Panc1 (cell line): Measurements from ENCODE around the gene POLR2J2. TPM values are rescaled to one million over a fixed set of nuclear protein-coding genes. Genes with fewer than 3 reads are reported as not detected.
"Not testable (repeated sequence)": the region's sequence is repeated elsewhere in the genome, so short reads cannot be mapped to it uniquely, and the experiment has no call there.

Experiments
- ATAC-seq: fragments of 200-7000 bp; cut with Tn5 transposase; 2 replicates; pipeline ENCODE4 v1.9.1; 2020; ENCODE audit warnings: mild to moderate bottlenecking, moderate library complexity
- BruUV-seq: library from RNA; stranded (reverse); fragments of 400-500 nt; replicated peaks from 2 replicates; lab custom pipeline; 2021; lab: Mats Ljungman, UMichigan
- CTCF ChIA-PET: fragments of 300-600 bp; sonication (Branson Sonifier 250); formaldehyde crosslinking; loops from one replicate; lab custom pipeline; 2022; ENCODE audit warnings: antibody characterized with exemption; lab: Charles Lee
- POLR2A ChIA-PET: fragments of 300-600 bp; sonication (Branson Sonifier 250); formaldehyde crosslinking; loops from one replicate; lab custom pipeline; 2022; ENCODE audit warnings: antibody characterized with exemption; lab: Charles Lee
- DNase-seq: peaks from one replicate; pipeline ENCODE4 v3.0.0-alpha.2; 2010; ENCODE audit warnings: low read depth, low spot score
- H3K27ac ChIP-seq: 2 replicates; pipeline ENCODE4 v1.5.1; 2011; ENCODE audit warnings: mild to moderate bottlenecking, low read length, inconsistent platforms
- H3K27me3 ChIP-seq: fragments of 200-500 bp; sonication (Bioruptor generic); 2 replicates; pipeline ENCODE4 v1.6.0; 2014; ENCODE audit warnings: low read length, inconsistent platforms; ENCODE audit not compliant: control insufficient read depth, insufficient read depth
- H3K36me3 ChIP-seq: fragments of 200-500 bp; sonication (Bioruptor generic); 2 replicates; pipeline ENCODE4 v1.5.1; 2014; ENCODE audit warnings: inconsistent platforms, mild to moderate bottlenecking, low read length, moderate library complexity; ENCODE audit not compliant: control insufficient read depth, insufficient read depth
- H3K4me1 ChIP-seq: 2 replicates; pipeline ENCODE4 v1.5.1; 2011; ENCODE audit warnings: inconsistent platforms, mild to moderate bottlenecking, low read length, moderate library complexity; ENCODE audit not compliant: control insufficient read depth, insufficient read depth
- H3K4me3 ChIP-seq, 2 experiments: 2 replicates each; pipeline ENCODE4 v1.5.1; 2011 to 2012; ENCODE audit warnings: low read depth in 2 of 2, low read length in 2 of 2, mild to moderate bottlenecking in 2 of 2, inconsistent platforms in 1 of 2, moderate library complexity in 1 of 2
- H3K9me3 ChIP-seq: fragments of 200-500 bp; sonication (Bioruptor generic); 2 replicates; pipeline ENCODE4 v1.5.1; 2014; ENCODE audit warnings: low read depth, mild to moderate bottlenecking, inconsistent platforms, low read length, moderate library complexity; ENCODE audit not compliant: control insufficient read depth, insufficient read depth
- in situ Hi-C: cut with HindIII; loops from 2 replicates; pipeline ENCODE4 v1.10.0; 2016; ENCODE audit warnings: low sequenced_read_pairs, low pct_unique_long_range_greater_than_20kb
- intact Hi-C: fragments of 100-400 bp; cut with micrococcal nuclease; formaldehyde crosslinking; loops from one replicate; pipeline ENCODE4 v1.10.0; 2022; ENCODE audit not compliant: unreplicated experiment
- total RNA-seq: library from RNA; stranded (reverse); gene quantifications from one replicate; pipeline ENCODE4 v1.2.1, GENCODE V29; 2021; ENCODE audit not compliant: unreplicated experiment

POLR2J2 gene
- total RNA-seq, 1 experiment from 2014 or later, result 10.0 TPM

DNA sequence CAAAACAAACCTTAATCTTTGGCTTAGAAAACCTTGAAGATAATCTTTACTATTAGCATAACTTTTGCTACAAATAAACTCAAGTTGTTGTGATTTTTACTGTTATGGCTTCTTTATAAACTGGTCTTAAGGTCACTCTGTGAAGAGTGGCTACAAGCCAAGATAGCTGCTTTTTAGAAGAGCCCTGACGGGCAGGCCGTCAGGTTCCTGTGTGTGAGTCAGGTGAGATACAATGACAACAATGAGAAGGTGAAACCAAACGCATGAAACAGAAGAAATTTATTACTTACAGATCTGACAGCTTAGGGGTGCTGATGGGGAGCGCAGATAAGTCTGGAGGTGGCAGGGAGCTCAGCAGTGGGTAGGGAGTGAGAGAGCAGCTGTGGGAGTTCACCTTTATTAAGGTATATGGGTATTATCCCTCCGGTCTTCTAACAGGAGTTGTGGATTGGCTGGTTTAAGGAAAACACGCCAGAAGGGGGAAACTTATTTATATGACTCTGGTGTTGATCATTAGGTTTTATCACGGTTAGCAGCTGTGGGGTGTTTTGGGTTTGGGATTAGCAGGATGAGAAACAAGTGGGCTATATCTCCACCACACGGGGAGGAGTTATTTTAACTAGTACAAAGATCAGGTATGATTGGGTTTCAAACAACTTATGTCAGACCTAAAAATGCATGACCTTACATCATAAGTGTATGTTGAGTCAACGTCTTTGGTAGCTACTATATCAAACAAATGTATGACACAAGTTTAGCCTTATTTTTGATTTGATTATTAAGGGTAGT, 27.7 kb upstream of the POLR2J2 start:
- not testable (repeated sequence) for H3K4me3 ChIP-seq, BruUV-seq

GRCh38 chr7:102697642-102698512, 26.4 kb upstream of the POLR2J2 start:
- BruUV-seq, ATAC-seq, CTCF ChIA-PET, DNase-seq, intact Hi-C loops, in situ Hi-C loops, H3K27me3 ChIP-seq, H3K9me3 ChIP-seq, H3K4me1 ChIP-seq, POLR2A ChIA-PET, H3K4me3 ChIP-seq, H3K27ac ChIP-seq, H3K36me3 ChIP-seq: not testable (repeated sequence)

More for the DNA sequence above, 27.7 kb upstream of the POLR2J2 start:
- H3K27ac ChIP-seq, H3K36me3 ChIP-seq, DNase-seq, H3K4me1 ChIP-seq, H3K27me3 ChIP-seq, POLR2A ChIA-PET, ATAC-seq, intact Hi-C loops, H3K9me3 ChIP-seq, in situ Hi-C loops, CTCF ChIA-PET: not testable (repeated sequence)

DNA sequence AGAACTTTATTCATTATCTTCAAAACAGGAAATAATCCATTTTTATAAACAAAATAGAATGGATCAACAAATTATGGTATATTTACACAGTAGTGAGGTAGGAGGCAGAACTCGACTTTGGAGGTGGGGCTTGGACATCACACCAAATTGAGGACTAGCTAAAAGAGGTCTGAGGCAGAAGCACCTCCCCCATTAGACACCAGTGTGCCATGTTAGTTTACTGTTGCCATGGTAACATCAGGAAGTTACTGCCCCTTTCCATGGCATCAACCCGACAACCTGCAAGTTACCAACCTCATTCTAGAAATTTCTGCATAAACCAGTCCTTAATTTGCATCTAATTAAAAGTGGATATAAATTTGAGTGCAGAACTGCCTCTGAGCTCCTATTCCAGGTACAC, 24.5 kb upstream of the POLR2J2 start:
- ATAC-seq, CTCF ChIA-PET, intact Hi-C loops, H3K27me3 ChIP-seq, POLR2A ChIA-PET, DNase-seq, H3K9me3 ChIP-seq, H3K4me3 ChIP-seq, H3K36me3 ChIP-seq, H3K4me1 ChIP-seq, BruUV-seq, H3K27ac ChIP-seq, in situ Hi-C loops: not testable (repeated sequence)

- H3K27me3 ChIP-seq, H3K27ac ChIP-seq, POLR2A ChIA-PET, H3K36me3 ChIP-seq, in situ Hi-C loops, H3K4me3 ChIP-seq, BruUV-seq, H3K9me3 ChIP-seq, DNase-seq, ATAC-seq, intact Hi-C loops, CTCF ChIA-PET, H3K4me1 ChIP-seq: not testable (repeated sequence)
Measured at GRCh38 chr7:102695033-102695552, 23.6 kb upstream of the POLR2J2 start.

- ATAC-seq, DNase-seq, BruUV-seq, H3K4me1 ChIP-seq, H3K9me3 ChIP-seq, CTCF ChIA-PET, in situ Hi-C loops, H3K27me3 ChIP-seq, POLR2A ChIA-PET, H3K36me3 ChIP-seq, H3K4me3 ChIP-seq, H3K27ac ChIP-seq, intact Hi-C loops: not testable (repeated sequence)
Measured at GRCh38 chr7:102694008-102694407, 22.5 kb upstream of the POLR2J2 start.

DNA sequence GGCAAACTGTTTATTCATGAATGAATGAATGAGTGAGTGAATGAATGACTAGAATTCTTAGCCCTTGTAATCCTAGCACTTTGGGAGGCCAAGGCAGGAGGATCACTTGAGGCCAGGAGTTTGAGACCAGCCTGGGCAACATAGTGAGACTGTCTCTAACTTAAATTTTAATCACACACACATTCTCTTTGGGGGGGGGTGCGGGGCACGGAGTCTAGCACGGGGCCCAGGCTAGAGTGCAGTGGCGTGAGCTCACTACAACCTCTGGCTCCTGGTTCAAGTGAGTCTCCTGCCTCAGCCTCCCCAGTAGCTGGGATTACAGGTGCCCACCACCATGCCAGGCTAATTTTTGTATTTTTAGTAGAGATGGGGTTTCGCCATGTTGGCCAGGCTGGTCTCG, 19.1 kb upstream of the POLR2J2 start:
- DNase-seq, H3K36me3 ChIP-seq, H3K27ac ChIP-seq, POLR2A ChIA-PET, ATAC-seq, BruUV-seq, CTCF ChIA-PET, H3K4me1 ChIP-seq, intact Hi-C loops, in situ Hi-C loops, H3K9me3 ChIP-seq, H3K27me3 ChIP-seq, H3K4me3 ChIP-seq: not testable (repeated sequence)
